HG02981 (cell line): ENCODE data around the gene LIPK.
"Not testable (repeated sequence)": the region's sequence is repeated elsewhere in the genome, so short reads cannot be mapped to it uniquely, and the experiment has no call there.

Experiments
- ATAC-seq: cut with Tn5 transposase; IDR thresholded peaks from one replicate; pipeline ENCODE4 v1.9.1; 2021; ENCODE audit warnings: mild to moderate bottlenecking, moderate library complexity; ENCODE audit not compliant: unreplicated experiment

Gene LIPK

DNA sequence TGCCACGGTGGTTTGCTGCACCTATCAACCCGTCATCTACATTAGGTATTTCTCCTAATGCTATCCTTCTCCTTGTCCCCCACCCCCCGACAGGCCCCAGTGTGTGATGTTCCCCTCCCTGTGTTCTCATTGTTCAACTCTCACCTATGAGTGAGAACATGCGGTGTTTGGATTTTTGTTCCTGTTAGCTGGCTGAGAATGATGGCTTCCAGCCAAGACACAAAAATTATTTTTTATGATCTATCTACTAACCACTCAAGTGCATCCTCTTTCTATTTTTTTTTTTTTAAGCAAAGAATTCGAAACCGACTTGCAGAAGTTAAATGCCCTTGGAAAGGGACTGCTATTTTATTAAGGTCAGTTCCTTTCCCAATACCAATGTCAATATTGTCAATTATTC, 3.3 kb downstream of the LIPK start:
- ATAC-seq: not testable (repeated sequence)

DNA sequence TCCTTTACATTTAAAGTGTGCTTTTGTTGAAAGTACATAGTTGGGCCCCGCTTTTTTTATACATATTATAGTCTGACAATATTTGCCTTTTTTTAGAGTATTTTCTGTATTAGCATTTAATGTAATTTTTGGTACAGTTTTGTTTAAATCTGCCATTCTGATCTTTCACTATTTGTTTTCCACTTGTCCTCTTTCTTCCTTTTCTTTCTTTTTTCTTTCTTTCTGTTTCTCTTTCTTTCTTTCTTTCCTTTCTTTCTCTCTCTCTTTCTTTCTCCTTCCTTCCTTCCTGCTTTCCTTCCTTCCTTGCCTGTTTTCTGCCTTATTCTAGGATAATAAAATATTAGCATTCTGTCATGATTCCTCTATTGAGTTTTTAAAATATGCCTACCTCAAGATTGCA, 9.5 kb downstream of the LIPK start:
- no peak for ATAC-seq

DNA sequence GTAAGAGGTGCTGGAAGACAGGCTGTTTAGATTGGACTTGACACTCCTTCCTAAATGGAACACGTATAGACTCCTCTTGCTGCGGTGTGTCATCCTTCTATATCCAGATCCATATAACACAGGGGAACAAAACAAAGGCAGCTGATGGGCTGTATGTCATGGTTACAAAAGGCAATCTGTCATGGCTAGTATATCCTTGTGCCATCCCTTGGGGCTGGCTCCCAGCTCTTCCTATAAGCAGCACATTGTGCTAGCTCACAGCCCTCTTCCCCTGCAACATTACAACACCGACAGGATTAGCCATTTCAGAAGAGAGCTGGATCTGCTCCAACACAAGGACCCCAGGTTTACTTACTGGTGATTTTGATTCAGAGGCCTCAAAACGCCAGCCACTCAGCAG, 15.3 kb downstream of the LIPK start:
- ATAC-seq: no peak

DNA sequence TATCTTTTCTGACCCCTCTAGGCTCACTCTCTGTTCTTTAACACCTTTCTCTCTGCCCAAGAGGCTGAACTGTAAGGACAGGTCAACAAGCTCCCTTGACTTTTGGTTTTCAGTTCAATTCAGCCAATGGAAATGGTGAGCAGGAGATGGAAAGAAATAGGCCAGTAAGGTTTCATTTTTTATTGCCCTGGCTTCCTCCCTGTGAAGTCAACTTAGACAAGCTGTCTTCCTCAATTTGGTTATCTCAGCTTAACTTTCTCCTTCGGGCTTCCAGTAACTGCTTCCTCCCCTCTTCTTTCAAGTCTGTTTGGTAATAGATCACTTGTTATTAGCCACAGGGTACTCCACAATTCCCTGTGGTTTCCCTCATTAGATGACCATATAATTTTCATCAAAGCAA, 19.7 kb downstream of the LIPK start:
- ATAC-seq: no peak

DNA sequence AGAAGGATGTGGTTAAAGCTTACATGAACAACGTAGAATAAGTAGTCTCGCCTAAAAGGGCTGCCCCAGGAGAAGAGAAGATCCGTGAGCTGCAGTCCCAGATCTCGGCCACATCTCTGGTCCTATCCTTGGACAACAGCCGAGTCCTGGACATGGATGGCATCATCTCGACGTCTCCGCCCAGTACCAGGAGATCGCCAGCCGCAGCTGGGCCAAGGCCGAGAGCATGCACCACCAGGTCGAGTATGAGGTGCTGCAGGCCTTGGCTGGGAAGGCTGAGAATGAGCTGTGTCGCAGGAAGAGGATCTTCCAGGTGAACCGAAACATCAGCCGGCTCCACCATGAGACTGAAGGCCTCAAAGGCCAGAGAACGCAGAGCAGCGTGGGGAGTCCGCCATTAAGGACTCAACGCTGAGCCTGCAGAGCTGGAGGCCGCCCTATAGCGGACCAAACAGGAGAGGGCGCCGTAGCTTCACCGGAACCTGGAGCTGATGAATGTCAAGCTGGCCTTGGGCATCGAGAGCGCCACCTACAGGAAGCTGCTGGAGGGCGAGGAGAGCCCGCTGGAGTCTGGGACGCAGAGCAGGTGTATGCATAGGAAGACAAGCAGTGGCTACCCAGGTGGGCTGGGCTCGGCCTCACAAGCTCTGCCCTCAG, 22.2 kb downstream of the LIPK start:
- no peak for ATAC-seq

DNA sequence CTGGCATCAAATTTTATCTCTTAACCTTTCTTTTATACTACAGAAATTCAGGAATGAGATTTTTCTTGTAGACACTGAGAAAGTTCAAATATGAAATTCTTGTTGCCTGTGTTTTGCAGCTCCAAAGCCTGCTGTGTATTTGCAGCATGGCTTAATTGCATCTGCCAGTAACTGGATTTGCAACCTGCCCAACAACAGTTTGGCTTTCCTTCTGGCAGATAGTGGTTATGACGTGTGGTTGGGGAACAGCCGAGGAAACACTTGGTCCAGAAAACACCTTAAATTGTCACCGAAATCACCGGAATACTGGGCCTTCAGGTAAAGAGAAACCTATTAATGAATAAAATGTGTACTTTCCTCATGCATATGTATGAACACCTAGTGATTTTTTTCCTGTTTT, 24.8 kb downstream of the LIPK start:
- ATAC-seq: no peak

DNA sequence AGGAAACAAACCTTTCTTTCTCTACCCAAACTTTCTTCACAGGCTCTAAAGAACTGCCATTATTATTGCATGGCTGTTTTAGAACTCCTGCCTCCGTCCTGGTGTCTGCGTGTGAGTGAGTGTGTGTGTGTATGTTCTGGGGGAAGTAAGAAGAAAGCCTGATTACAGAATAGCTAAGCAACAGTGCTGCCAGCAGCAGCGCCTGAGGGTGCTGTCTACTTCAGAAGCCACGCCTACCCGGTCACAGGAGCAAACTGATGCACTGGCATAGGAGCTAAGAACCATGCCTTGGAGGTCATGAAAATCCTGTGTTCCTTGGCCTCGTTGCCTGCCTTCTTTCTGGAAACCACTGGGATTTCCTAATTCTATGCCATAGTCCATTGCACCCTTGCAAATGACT, 25.2 kb downstream of the LIPK start:
- no peak for ATAC-seq

DNA sequence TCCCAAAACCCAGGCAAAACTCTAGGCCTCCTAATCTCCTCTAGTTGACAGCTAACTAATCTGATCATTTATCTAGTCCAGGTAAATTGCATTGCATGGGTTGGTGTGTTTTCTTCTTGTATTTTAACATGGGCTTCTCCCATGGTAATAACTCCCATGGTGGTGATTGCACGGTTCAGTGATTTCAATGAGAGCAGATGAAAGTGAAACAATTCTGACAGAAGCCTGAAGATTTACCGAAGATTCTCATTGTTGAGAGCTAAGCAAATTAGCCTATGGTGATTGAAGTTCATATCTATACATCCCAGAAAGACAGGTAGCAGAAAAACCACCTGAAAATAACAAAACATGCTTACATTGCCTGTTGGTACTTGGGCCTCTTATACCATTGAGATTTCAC, 27.2 kb downstream of the LIPK start:
- no peak for ATAC-seq

DNA sequence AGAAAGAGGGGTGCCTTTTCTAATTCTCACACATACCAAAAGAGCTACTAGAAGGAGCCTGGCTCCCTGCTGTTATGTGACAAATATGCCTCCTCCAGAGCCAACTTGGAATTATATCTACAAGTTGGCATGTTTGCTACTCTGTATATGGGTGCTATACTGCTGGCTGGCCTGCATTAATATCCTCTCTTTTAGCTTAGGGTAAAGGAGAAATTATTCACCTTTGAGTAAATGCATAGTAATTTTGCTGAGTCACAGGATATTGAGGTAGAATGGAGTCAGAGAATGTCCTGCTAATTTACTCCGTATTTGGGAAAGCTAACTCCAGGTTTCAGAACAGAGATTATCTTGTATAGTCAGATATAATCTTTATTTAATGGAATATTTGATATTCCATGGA, 29.6 kb downstream of the LIPK start:
- no peak for ATAC-seq

DNA sequence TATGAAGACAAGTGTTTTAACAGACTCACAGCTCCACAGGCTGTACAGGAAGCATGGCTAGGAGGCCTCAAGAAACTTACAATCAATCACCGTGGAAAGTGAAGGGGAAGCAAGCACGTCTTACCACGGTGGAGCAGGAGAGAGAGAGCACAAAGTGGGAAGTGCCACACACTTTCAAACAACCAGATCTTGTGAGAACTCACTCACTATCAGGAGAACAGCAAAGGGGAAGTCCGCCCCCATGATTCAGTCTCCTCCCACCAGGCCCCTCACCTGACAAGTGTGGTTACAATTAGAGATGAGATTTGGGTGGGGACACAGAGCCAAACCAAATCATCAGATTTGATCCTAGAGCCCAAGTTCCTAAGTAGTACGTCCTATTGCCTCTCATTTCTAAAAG, 35.9 kb downstream of the LIPK start:
- not testable (repeated sequence) for ATAC-seq

DNA sequence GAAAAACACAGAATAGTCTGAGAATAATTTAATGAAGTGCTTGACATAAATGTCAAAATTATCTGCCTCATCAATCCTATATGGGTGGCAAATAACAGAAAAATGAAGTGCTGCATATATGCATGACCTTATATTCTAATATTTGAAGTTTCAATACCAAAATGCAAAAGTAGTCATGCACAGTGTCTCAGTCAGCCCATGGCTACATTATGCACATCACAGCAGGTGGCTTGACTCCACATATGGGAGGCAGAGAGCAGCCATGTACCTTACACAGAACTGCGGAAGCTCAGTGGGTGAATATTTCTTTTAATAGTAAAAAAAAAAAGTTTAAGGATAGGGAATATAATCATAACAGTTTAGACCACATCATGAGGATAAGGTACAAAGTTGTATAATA, 36.4 kb downstream of the LIPK start:
- ATAC-seq: no peak

DNA sequence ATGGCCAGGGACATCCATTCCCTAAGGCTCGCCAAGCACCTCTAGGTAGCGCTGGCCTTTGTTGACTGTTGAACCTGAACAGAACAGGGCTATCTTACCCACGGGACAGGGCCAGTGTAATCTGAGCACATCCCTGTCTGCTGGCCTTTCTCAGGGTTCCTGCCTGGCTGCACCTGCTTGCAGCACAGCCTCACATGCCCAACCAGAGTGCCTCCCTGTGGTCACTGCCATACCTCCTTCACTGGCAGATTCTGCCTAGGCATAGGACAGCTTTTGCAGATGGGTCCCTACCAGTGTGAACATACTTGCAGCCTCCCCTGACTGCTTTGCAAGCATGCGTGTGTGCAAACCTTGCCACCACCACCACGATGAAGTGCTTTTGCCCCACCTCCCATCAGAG, 38.0 kb downstream of the LIPK start:
- ATAC-seq: no peak

DNA sequence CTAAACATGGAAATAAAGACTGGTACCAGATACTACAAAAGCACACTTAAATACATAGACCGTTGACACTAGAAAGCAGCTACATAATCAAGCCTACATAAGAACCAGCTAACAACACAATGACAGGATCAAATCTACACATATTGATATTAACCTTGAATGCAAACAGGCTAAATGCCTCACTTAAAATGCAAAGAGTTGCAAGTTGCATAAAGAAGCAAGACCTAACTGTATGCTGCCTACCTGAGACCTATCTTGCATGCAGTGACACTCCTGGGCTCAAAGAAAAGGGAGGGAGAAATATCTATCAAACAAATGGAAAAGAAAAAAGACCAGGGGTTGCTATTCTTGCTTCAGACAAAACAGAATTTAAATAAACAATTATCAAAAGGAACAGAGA, 39.6 kb downstream of the LIPK start:
- ATAC-seq: no peak

DNA sequence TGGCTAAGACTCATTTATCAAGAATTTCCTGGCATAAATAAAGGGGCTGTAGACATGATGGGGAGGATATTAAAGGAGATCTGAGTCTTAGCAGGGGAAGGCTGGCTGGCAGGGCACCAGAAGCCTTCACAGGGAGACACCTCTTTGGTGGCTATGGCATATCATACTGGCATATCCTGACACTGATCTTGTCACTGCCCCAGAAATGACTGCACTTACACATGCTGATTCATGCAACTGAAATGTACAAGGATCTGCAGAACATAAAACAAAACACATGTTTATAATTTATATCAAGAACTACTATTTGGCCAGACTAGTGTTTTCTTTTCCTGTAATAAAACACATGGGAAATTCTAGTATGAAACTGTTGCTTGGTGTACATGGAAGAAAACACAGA, 48.2 kb downstream of the LIPK start:
- no peak for ATAC-seq

DNA sequence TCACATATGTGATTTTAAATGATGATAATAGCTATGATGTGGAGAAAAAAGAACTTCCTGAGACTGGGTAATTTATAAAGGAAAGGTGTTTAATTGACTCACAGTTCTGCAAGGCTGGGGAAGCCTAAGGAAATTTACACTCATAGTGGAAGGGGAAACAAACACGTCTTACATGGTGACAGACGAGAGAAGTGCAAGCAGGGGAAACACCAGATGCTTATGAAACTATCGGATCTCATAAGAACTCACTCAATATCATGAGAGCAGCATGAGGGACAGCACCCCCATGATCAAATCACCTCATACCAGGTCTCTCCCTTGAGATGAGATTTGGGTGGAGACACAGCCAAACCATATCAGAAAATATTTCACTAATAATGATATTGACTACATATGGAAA, 49.7 kb downstream of the LIPK start:
- peak; percentile 51 for ATAC-seq

DNA sequence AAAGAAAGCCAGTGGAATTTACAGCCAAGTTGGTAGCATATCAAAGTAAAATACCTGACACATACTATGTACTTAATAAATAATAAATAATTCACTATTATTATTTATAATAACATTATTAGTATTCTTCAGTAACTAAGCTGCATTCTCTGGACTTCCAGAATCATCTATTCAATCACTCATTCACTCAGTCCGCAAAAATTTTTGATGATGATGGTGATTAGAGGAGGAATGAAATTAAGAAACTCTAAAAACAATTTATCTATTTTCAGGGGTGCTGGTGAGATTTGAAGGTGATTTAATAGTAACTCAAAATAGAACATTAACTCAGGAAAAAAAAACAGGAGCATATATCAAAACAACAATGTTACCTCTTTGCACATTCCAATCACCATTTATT, 50.6 kb downstream of the LIPK start:
- ATAC-seq: no peak

DNA sequence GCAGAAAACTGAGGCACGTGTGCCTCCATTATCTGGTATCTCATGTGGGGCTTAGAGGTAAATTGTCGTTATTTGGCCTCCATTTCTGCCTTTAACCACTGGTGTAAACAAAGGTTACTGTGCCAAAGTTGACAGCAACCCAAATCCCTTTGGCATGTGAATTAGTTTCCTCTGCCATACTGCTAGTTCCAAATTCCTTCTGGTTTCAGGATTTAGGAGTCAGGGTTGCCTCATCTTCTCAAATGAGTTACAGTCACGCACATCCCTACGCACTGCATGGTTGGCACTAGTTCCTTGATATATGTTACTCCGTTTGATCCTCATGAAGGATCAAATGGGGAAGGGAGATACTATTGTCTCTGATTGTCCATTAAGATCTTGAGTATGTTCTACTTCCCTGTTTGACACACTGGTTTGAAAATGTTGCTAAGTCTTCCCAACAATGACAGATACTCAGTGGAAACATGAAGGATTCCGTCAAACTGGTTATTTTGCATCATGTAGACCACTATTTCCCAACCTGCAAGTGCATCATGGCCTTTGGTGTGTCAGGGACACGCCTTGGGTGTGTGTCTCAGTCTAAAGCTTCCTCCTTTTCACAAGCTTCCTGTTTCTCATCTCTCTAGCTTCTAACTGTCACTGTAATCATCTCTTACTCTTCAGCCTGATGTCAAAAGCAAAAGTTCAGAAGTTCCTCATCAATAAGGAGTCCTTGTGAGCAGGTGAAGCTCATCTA, 53.5 kb downstream of the LIPK start, which contains the start of gene LIPN:
LIPN (plus strand) TSS at position 655 of the 736 bp plus-strand sequence. CDS start 1,386 bp downstream, outside the sequence.
- no peak for ATAC-seq

DNA sequence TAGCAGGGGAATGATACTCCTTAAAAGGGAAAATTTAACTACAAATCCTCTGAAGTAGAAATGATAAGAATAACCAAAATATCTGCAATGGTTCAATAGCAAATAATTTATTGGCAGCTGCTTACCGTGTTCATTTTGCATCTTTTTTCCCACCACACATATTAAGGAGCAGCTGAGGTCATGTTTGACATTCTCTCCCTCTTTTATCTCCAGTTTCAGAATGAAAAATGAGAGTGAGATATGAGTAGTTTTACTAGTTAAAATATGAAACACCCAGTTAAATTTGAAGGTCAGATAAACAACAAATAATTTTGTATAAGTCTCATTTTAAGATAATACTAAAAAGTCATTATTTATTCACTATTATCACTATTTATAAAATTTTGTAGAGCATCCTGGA, 56.9 kb downstream of the LIPK start:
- no peak for ATAC-seq

DNA sequence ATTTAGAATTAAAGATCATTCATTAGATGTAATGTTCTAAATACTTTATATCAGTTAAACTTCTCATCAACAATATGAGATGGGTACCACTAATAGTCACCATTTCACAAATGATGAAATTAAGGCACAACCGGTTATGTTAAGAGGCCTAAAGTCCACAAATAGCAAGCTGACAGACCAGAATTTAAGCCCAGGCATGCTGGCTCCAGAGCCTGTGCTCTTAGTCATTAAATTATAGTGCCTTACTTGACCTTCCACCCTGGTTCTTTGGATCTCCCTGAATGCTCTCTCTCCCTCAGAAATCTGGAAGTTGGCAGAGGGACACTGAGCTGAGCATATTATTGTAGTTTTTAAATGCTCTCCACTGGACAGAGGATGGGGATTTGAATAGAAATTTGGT, 57.4 kb downstream of the LIPK start:
- ATAC-seq: no peak

DNA sequence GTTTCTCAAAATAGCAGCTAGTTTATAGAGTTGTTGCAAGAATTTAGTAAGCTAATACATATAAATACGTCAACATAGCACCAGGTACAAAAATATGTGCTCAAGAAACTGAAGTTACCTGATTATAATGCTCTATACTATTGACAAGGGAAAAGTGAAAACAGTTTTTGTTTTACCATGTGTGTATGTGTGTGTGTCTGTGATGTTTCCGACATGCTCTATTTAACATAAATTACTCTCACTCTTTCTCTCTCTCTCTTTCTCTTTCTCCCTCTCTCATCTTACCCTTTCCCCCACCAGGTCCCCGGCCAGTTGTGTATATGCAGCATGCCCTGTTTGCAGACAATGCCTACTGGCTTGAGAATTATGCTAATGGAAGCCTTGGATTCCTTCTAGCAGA, 58.1 kb downstream of the LIPK start:
- ATAC-seq: no peak

DNA sequence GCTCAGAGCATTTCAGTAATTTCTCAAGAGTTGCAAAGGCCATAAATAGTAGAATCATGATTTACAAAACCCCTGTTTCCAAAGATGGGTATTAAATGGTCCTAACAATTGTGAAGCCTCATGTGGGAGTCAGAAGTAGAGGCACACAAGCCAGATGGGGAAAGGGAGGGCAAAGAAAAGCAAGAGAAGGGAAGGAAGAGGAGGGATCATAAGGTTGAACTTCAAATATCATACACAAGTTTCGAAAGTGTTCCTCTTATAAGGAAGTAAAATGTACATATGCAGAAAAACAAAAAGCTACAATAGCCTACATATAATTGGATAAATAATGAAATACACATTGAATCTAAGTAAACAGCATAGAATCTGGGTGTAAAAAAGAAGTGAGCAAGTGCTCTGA, 59.8 kb downstream of the LIPK start:
- no peak for ATAC-seq

DNA sequence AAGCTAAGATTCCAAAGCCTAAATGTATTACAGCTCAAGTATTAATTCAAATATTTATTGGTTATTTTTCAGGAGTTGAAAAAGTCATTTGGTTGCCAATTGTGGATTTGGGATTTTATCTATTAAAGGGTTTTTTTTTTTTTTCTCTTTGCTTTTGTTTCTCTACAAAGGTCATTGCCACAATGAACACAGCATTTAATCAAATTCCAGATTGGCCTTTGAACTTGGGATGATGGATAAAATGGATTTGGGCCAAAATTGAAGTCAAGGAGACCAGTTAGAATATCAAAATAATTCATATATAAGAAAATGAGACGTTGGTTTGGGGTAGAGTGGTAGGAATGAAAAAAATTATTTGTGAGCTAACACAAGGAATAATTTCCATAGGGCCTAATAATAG, 63.3 kb downstream of the LIPK start:
- no peak for ATAC-seq

DNA sequence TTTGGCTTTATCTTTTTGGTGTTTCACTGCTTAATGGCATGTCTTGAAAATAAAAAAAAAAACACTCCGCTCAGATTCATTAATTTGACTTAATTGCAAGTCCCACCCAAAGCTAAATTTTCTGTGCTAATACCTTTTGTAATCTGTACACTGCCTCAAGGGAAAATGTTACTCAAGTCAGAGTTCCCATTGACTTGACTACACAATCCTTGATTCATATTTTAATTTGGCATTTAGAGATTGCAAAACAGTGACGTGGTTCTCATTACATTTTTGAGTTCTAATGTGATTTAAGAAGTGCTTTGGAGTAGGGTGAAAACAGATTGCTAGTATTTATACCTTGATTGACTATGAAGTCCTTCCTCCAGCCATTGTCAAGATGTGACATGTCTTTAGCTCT, 75.2 kb downstream of the LIPK start:
- ATAC-seq: no peak
